Immature natural killer cell (primary cell): ENCODE measurements around the gene ACP6. TPM values are rescaled to one million over a fixed set of nuclear protein-coding genes. Genes with fewer than 3 reads are reported as not detected.
A peak's percentile ranks its signal among the peaks of the same experiment; 100 is the strongest.
"Not testable (repeated sequence)": the region's sequence is repeated elsewhere in the genome, so short reads cannot be mapped to it uniquely, and the experiment has no call there.

ENCODE experiments used
- DNase-seq, 3 donors: peaks; one replicate each; pipeline ENCODE4 v3.0.0; 2022; ENCODE audit warnings: mixed read lengths in 1 of 3
- H3K27ac Mint-ChIP-seq, 6 donors: one replicate each; pipeline ENCODE4 v1.8.0; 2020; ENCODE audit warnings: mixed read lengths in 6 of 6, mild to moderate bottlenecking in 5 of 6, inconsistent platforms in 4 of 6, moderate library complexity in 3 of 6
- H3K27me3 Mint-ChIP-seq, 3 donors: one replicate each; pipeline ENCODE4 v1.8.0; 2020 to 2021; ENCODE audit warnings: low read depth in 3 of 3, mild to moderate bottlenecking in 3 of 3, mixed read lengths in 3 of 3, moderate library complexity in 3 of 3, inconsistent platforms in 1 of 3
- H3K36me3 Mint-ChIP-seq, 3 donors: one replicate each; pipeline ENCODE4 v1.8.0; 2020; ENCODE audit warnings: mixed read lengths in 3 of 3, inconsistent platforms in 2 of 3, mild to moderate bottlenecking in 2 of 3
- H3K4me1 Mint-ChIP-seq, 2 donors: one replicate each; pipeline ENCODE4 v1.8.0; 2020; ENCODE audit warnings: inconsistent platforms in 2 of 2, mild to moderate bottlenecking in 2 of 2, mixed read lengths in 2 of 2, moderate library complexity in 1 of 2
- H3K4me3 Mint-ChIP-seq, 5 donors: one replicate each; pipeline ENCODE4 v1.8.0; 2020; ENCODE audit warnings: mild to moderate bottlenecking in 5 of 5, mixed read lengths in 5 of 5, inconsistent platforms in 3 of 5, moderate library complexity in 3 of 5
- H3K9me3 Mint-ChIP-seq, 6 donors: one replicate each; pipeline ENCODE4 v1.8.0; 2020; ENCODE audit warnings: mild to moderate bottlenecking in 6 of 6, mixed read lengths in 6 of 6, inconsistent platforms in 4 of 6, moderate library complexity in 3 of 6
- polyA plus RNA-seq, 3 donors: library from polyadenylated mRNA; unstranded; fragments of 300-500 nt; fragmentation: Illumina TruSeq; gene quantifications; one replicate each; pipeline ENCODE4 v1.2.3, GENCODE V29; 2021

The ACP6 gene
- polyA plus RNA-seq: 1 to 10 TPM; 2.4 to 7.2 (median 2.8) TPM

- Mint-ChIP-seq H3K27ac (peak within 1 kb of the TSS; percentile 32 to 88 (median 67)), H3K36me3 (peaks cover 0 to 3% (median 0%) of the 10 kb centered on the region in 3 donors), H3K9me3 (peaks cover 0 to under 1% (median 0%) of the 10 kb centered on the region in 6 donors), H3K27me3 (peaks cover 2 to 8% (median 4%) of the 10 kb centered on the region in 3 donors), H3K4me1 (peaks cover 17 to 19% of the 10 kb centered on the region in 2 donors), H3K4me3 (peak within 1 kb of the TSS; percentile 93 to 98 (median 96))
- peak; percentile 65 to 75 (median 72) for DNase-seq
Measured at GRCh38 chr1:147670319-147671001, at the start of gene ACP6. ACP6 (minus strand) TSS chr1:147670524; CDS start chr1:147670048, 476 bp downstream.

GRCh38 chr1:147719711-147720225 is 49.4 kb upstream of the ACP6 start:
- no peaks in the 10 kb centered on the region for H3K36me3 Mint-ChIP-seq
- H3K4me1 Mint-ChIP-seq: no peaks in the 10 kb centered on the region
- H3K9me3 Mint-ChIP-seq: no peaks in the 10 kb centered on the region
- no peak overlapping the region for H3K4me3 Mint-ChIP-seq
- H3K27ac Mint-ChIP-seq: no peak overlapping the region
- no peak for DNase-seq
- peaks cover 8 to 10% (median 9%) of the 10 kb centered on the region in 3 donors for H3K27me3 Mint-ChIP-seq

GRCh38 chr1:147719029-147719698 is 48.8 kb upstream of the ACP6 start:
- no peaks in the 10 kb centered on the region for H3K9me3 Mint-ChIP-seq
- no peaks in the 10 kb centered on the region for H3K36me3 Mint-ChIP-seq
- no peak for DNase-seq
- H3K27me3 Mint-ChIP-seq: peaks cover 8 to 10% (median 10%) of the 10 kb centered on the region in 3 donors
- H3K4me1 Mint-ChIP-seq: no peaks in the 10 kb centered on the region
- H3K27ac Mint-ChIP-seq: no peak overlapping the region
- H3K4me3 Mint-ChIP-seq: no peak overlapping the region

GRCh38 chr1:147717706-147718097 is 47.4 kb upstream of the ACP6 start:
- H3K4me3 Mint-ChIP-seq: no peak overlapping the region
- no peaks in the 10 kb centered on the region for H3K36me3 Mint-ChIP-seq
- no peak for DNase-seq
- no peak overlapping the region for H3K27ac Mint-ChIP-seq
- H3K27me3 Mint-ChIP-seq: peaks cover 4 to 10% (median 9%) of the 10 kb centered on the region in 3 donors
- no peaks in the 10 kb centered on the region for H3K9me3 Mint-ChIP-seq
- no peaks in the 10 kb centered on the region for H3K4me1 Mint-ChIP-seq

- no peak overlapping the region for H3K4me3 Mint-ChIP-seq
- H3K27me3 Mint-ChIP-seq: peaks cover 4 to 10% (median 9%) of the 10 kb centered on the region in 3 donors
Measured at GRCh38 chr1:147717051-147717705, 46.9 kb upstream of the ACP6 start.

GRCh38 chr1:147712605-147713004 is 42.3 kb upstream of the ACP6 start:
- H3K9me3 Mint-ChIP-seq: peaks cover 0 to 1% (median 0%) of the 10 kb centered on the region in 6 donors
- no peak overlapping the region for H3K4me3 Mint-ChIP-seq
- no peak overlapping the region for H3K27ac Mint-ChIP-seq
- no peaks in the 10 kb centered on the region for H3K4me1 Mint-ChIP-seq
- peaks cover 10 to 30% (median 17%) of the 10 kb centered on the region in 3 donors for H3K27me3 Mint-ChIP-seq
- DNase-seq: no peak
- no peaks in the 10 kb centered on the region for H3K36me3 Mint-ChIP-seq

More at GRCh38 chr1:147717051-147717705, 46.9 kb upstream of the ACP6 start:
- no peaks in the 10 kb centered on the region for H3K4me1 Mint-ChIP-seq
- H3K27ac Mint-ChIP-seq: no peak overlapping the region
- H3K36me3 Mint-ChIP-seq: no peaks in the 10 kb centered on the region
- no peaks in the 10 kb centered on the region for H3K9me3 Mint-ChIP-seq
- no peak for DNase-seq

DNA sequence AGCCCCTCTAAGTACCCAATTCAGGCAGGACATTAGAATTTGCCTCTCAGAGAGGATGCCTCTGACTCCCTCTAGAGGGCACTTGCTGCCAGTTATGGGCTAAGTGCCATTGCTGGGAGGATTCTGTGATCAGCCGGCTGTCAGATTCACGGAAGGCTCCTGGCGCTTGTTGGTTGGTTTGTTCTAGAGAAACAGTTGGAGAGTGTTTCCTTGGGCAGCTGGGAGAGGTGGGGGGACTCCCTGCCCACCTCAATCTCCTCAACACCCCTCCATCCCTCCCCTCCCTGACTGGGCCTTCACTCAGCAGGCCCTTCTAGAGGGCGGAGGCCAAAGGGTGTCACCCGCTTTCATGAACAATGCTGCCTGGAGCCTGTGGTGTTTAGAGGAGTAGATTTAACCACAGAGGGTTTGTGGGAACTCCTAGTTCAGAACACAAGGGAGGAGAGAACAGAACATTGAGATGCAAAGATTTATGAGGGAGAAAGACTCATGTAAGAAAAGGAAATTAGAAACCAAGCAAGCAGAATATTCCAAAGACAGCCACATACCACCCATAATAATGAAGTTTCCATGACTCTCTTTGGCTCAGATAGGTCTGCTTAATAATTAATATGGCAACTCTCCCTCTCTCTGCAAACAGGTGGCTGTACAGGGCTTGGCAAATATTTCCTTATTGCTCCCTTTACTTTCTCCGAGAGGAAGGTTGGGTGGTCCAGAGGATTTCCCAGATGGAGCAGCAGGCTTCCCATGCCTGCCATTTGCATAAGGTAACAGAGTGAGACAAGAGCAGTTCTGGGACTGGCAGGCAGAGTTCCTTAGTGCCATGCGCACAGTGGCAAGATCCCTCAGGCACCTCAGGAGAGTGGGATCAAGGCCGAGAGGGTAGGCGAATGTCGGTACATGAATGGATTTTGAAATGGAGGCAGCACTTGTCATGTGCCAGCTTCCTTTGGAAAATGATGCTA is 30.0 kb upstream of the ACP6 start:
- no peak overlapping the region for H3K27ac Mint-ChIP-seq
- H3K36me3 Mint-ChIP-seq: no peaks in the 10 kb centered on the region
- H3K4me1 Mint-ChIP-seq: peaks cover 0 to 4% of the 10 kb centered on the region in 2 donors
- peak overlapping the region in 1 of 5 donors; percentile 25 for H3K4me3 Mint-ChIP-seq
- peak; percentile 35 to 49 (median 39) for DNase-seq
- peaks cover 0 to 2% (median 0%) of the 10 kb centered on the region in 6 donors for H3K9me3 Mint-ChIP-seq
- H3K27me3 Mint-ChIP-seq: peaks cover 0 to 8% (median 8%) of the 10 kb centered on the region in 3 donors

- no peaks in the 10 kb centered on the region for H3K36me3 Mint-ChIP-seq
- no peak overlapping the region for H3K4me3 Mint-ChIP-seq
- H3K27ac Mint-ChIP-seq: no peak overlapping the region
- H3K27me3 Mint-ChIP-seq: peaks cover 0 to 10% (median 9%) of the 10 kb centered on the region in 3 donors
- H3K4me1 Mint-ChIP-seq: peaks cover 0 to 4% of the 10 kb centered on the region in 2 donors
- no peak for DNase-seq
- H3K9me3 Mint-ChIP-seq: peaks cover 0 to 2% (median 0%) of the 10 kb centered on the region in 6 donors
Measured at GRCh38 chr1:147699686-147700041, 29.3 kb upstream of the ACP6 start.

DNA sequence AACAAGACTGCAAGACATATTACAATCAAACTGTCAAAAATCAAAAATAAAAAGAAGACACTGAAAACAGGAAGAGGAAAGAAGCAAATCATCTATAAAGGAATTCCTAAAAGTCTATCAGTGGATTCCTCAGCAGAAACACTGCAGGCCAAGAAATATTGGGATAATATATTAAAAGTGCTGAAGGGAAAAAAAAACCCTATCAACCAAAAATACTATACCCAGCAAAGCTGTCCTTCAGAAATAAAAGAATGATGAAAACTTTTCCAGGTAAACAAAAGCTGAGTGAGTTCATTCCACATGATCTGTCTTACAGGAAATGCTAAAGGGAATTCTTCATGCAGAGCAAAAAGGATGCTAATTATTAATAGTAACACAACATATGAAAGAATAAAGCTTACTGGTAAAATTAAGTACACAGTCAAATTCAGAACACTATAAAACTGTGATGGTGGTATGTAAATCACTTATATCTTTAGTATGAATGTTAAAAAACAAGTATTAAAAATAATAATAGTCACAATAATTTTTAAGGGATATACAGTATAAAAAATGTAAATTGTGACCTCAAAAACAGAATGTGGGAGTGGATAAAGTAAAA is 12.9 kb upstream of the ACP6 start:
- H3K27me3 Mint-ChIP-seq: peaks cover 6 to 26% (median 12%) of the 10 kb centered on the region in 3 donors
- H3K4me3 Mint-ChIP-seq: no peak overlapping the region
- H3K36me3 Mint-ChIP-seq: peaks cover 5 to 15% (median 12%) of the 10 kb centered on the region in 3 donors
- no peak overlapping the region for H3K27ac Mint-ChIP-seq
- H3K9me3 Mint-ChIP-seq: peaks cover 11 to 28% (median 18%) of the 10 kb centered on the region in 6 donors
- H3K4me1 Mint-ChIP-seq: no peaks in the 10 kb centered on the region
- DNase-seq: no peak

DNA sequence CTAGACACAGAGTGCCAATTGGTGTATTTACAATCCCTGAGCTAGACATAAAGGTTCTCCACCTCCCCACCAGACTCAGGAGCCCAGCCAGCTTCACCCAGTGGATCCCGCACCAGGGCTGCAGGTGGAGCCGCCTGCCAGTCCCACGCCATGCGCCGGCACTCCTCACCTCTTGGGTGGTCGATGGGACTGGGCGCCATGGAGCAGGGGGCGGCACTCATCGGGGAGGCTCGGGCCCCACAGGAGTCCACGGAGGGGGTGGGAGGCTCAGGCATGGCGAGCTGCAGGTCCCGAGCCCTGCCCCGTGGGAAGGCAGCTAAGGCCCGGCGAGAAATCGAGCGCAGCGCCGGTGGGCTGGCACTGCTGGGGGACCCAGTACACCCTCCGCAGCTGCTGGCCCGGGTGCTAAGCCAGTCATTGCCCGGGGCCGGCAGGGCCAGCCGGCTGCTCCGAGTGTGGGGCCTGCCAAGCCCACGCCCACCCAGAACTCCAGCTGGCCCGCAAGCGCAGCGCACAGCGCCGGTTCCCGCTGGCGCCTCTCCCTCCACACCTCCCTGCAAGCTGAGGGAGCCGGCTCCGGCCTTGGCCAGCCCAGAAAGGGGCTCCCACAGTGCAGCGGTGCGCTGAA is 10.4 kb upstream of the ACP6 start:
- Mint-ChIP-seq H3K27me3 (peaks cover 2 to 32% (median 13%) of the 10 kb centered on the region in 3 donors), H3K9me3 (peaks cover 11 to 40% (median 23%) of the 10 kb centered on the region in 6 donors), H3K36me3 (peaks cover 5 to 16% (median 12%) of the 10 kb centered on the region in 3 donors)
- not testable (repeated sequence) for H3K27ac Mint-ChIP-seq, DNase-seq, H3K4me3 Mint-ChIP-seq, H3K4me1 Mint-ChIP-seq

- Mint-ChIP-seq H3K36me3 (peaks cover 1 to 16% (median 7%) of the 10 kb centered on the region in 3 donors), H3K9me3 (peaks cover 7 to 25% (median 12%) of the 10 kb centered on the region in 6 donors), H3K27me3 (peaks cover 2 to 23% (median 10%) of the 10 kb centered on the region in 3 donors)
- not testable (repeated sequence) for H3K4me3 Mint-ChIP-seq, H3K27ac Mint-ChIP-seq, DNase-seq, H3K4me1 Mint-ChIP-seq
Measured at GRCh38 chr1:147677681-147678080, 7.4 kb upstream of the ACP6 start.
